SJSA1 (cell line): Measurements from ENCODE around the gene PRDM16. TPM values are rescaled to one million over a fixed set of nuclear protein-coding genes. Genes with fewer than 3 reads are reported as not detected.

ENCODE experiments used
- DNase-seq, 2 experiments: peaks; one replicate each; pipeline ENCODE4 v3.0.0-alpha.2; 2015 to 2020; ENCODE audit warnings: low spot score in 2 of 2, low read depth in 1 of 2
- H3K27ac ChIP-seq: fragments of 250-450 bp; sonication (Bioruptor Pico); 2 replicates; pipeline ENCODE4 v1.5.1; 2020; ENCODE audit warnings: mild to moderate bottlenecking, moderate library complexity
- H3K27me3 ChIP-seq: fragments of 250-450 bp; sonication (Bioruptor Pico); replicated peaks from 2 replicates; pipeline ENCODE4 v1.5.1; 2020; ENCODE audit warnings: mild to moderate bottlenecking, moderate library complexity
- H3K36me3 ChIP-seq: fragments of 250-450 bp; sonication (Bioruptor Pico); 2 replicates; pipeline ENCODE4 v1.5.1; 2020; ENCODE audit warnings: mild to moderate bottlenecking
- H3K4me1 ChIP-seq: fragments of 250-450 bp; sonication (Bioruptor Pico); replicated peaks from 2 replicates; pipeline ENCODE4 v1.6.1; 2021; ENCODE audit warnings: mild to moderate bottlenecking
- H3K4me3 ChIP-seq: fragments of 250-450 bp; sonication (Bioruptor Pico); 2 replicates; pipeline ENCODE4 v1.5.1; 2020; ENCODE audit warnings: mild to moderate bottlenecking
- H3K9me3 ChIP-seq: fragments of 250-450 bp; sonication (Bioruptor Pico); replicated peaks from 2 replicates; pipeline ENCODE4 v1.5.1; 2020; ENCODE audit warnings: mild to moderate bottlenecking
- total RNA-seq: library from RNA; depleted of rRNA; stranded (reverse); fragments of >200 nt; shearing (Covaris generic); gene quantifications from 2 replicates; pipeline ENCODE4 v1.2.3, GENCODE V29; 2014

Gene PRDM16
- total RNA-seq, 1 experiment from 2014 or later = 0.05 TPM

GRCh38 chr1:3036447-3037280, 32.3 kb upstream of the PRDM16 start:
- Histone ChIP-seq H3K27ac (no peak overlapping the region), H3K36me3 (no peaks in the 10 kb centered on the region), H3K27me3 (peaks cover 3% of the 10 kb centered on the region; the same call in 1 of the 2 replicates), H3K4me3 (no peak overlapping the region), H3K9me3 (no peaks in the 10 kb centered on the region; the same call in 1 of the 2 replicates), H3K4me1 (no peaks in the 10 kb centered on the region)
- DNase-seq = no peak

GRCh38 chr1:3037281-3038040, 31.5 kb upstream of the PRDM16 start:
- H3K4me3 ChIP-seq = no peak overlapping the region
- no peaks in the 10 kb centered on the region; the same call in 1 of the 2 replicates for H3K9me3 ChIP-seq
- no peak overlapping the region for H3K27ac ChIP-seq
- no peaks in the 10 kb centered on the region for H3K36me3 ChIP-seq
- H3K27me3 ChIP-seq = peaks cover 3% of the 10 kb centered on the region; the same call in 1 of the 2 replicates
- H3K4me1 ChIP-seq = no peaks in the 10 kb centered on the region
- DNase-seq = no peak

GRCh38 chr1:3038113-3038551, 30.9 kb upstream of the PRDM16 start:
- Histone ChIP-seq H3K27ac (no peak overlapping the region), H3K4me1 (no peaks in the 10 kb centered on the region), H3K27me3 (no peaks in the 10 kb centered on the region; the same call in 1 of the 2 replicates)

GRCh38 chr1:3038571-3039181, 30.3 kb upstream of the PRDM16 start:
- Histone ChIP-seq H3K4me1 (no peaks in the 10 kb centered on the region), H3K27ac (no peak overlapping the region), H3K9me3 (no peaks in the 10 kb centered on the region; the same call in 1 of the 2 replicates), H3K36me3 (no peaks in the 10 kb centered on the region), H3K4me3 (no peak overlapping the region), H3K27me3 (no peaks in the 10 kb centered on the region; the same call in 1 of the 2 replicates)
- no peak for DNase-seq

More at GRCh38 chr1:3038113-3038551, 30.9 kb upstream of the PRDM16 start:
- DNase-seq = no peak
- H3K4me3 ChIP-seq = no peak overlapping the region
- H3K9me3 ChIP-seq = no peaks in the 10 kb centered on the region; the same call in 1 of the 2 replicates
- H3K36me3 ChIP-seq = no peaks in the 10 kb centered on the region

GRCh38 chr1:3040004-3040403, 29.0 kb upstream of the PRDM16 start:
- Histone ChIP-seq H3K36me3 (no peaks in the 10 kb centered on the region), H3K4me1 (no peaks in the 10 kb centered on the region), H3K27me3 (no peaks in the 10 kb centered on the region; the same call in 1 of the 2 replicates), H3K27ac (no peak overlapping the region), H3K9me3 (peaks cover 2% of the 10 kb centered on the region; the same call in 1 of the 2 replicates), H3K4me3 (no peak overlapping the region)
- no peak for DNase-seq

- H3K4me3 ChIP-seq = no peak overlapping the region
- no peaks in the 10 kb centered on the region for H3K4me1 ChIP-seq
- no peaks in the 10 kb centered on the region for H3K36me3 ChIP-seq
- no peak overlapping the region for H3K27ac ChIP-seq
- H3K27me3 ChIP-seq = no peaks in the 10 kb centered on the region; the same call in 1 of the 2 replicates
- DNase-seq = no peak
- H3K9me3 ChIP-seq = peaks cover 2% of the 10 kb centered on the region; the same call in 1 of the 2 replicates
Measured at GRCh38 chr1:3042481-3042880, 26.5 kb upstream of the PRDM16 start.

- 0 out of 2 replicates have a peak, but pooled peaks cover 2% of the 10 kb centered on the region for H3K9me3 ChIP-seq
- no peak overlapping the region for H3K27ac ChIP-seq
- no peak for DNase-seq
- H3K4me3 ChIP-seq = no peak overlapping the region
- H3K36me3 ChIP-seq = no peaks in the 10 kb centered on the region
- H3K27me3 ChIP-seq = no peaks in the 10 kb centered on the region
- H3K4me1 ChIP-seq = no peaks in the 10 kb centered on the region
Measured at GRCh38 chr1:3049164-3049563, 19.8 kb upstream of the PRDM16 start.

GRCh38 chr1:3049905-3050304, 19.1 kb upstream of the PRDM16 start:
- Histone ChIP-seq H3K4me1 (no peaks in the 10 kb centered on the region), H3K27me3 (no peaks in the 10 kb centered on the region), H3K4me3 (no peak overlapping the region), H3K27ac (no peak overlapping the region), H3K36me3 (no peaks in the 10 kb centered on the region), H3K9me3 (0 out of 2 replicates have a peak, but pooled peaks cover under 1% of the 10 kb centered on the region)
- no peak for DNase-seq

GRCh38 chr1:3050603-3051002, 18.4 kb upstream of the PRDM16 start:
- Histone ChIP-seq H3K9me3 (no peaks in the 10 kb centered on the region), H3K27me3 (no peaks in the 10 kb centered on the region), H3K4me3 (no peak overlapping the region), H3K36me3 (no peaks in the 10 kb centered on the region), H3K4me1 (no peaks in the 10 kb centered on the region), H3K27ac (no peak overlapping the region)
- DNase-seq = no peak

GRCh38 chr1:3051270-3052268, 17.4 kb upstream of the PRDM16 start:
- no peak overlapping the region for H3K4me3 ChIP-seq
- H3K9me3 ChIP-seq = no peaks in the 10 kb centered on the region
- no peaks in the 10 kb centered on the region for H3K36me3 ChIP-seq
- no peak overlapping the region for H3K27ac ChIP-seq
- H3K4me1 ChIP-seq = no peaks in the 10 kb centered on the region
- DNase-seq = no peak
- no peaks in the 10 kb centered on the region for H3K27me3 ChIP-seq

GRCh38 chr1:3052501-3052900, 16.5 kb upstream of the PRDM16 start:
- Histone ChIP-seq H3K27me3 (no peaks in the 10 kb centered on the region), H3K36me3 (no peaks in the 10 kb centered on the region), H3K27ac (no peak overlapping the region), H3K9me3 (no peaks in the 10 kb centered on the region), H3K4me3 (no peak overlapping the region), H3K4me1 (no peaks in the 10 kb centered on the region)
- DNase-seq = no peak

- Histone ChIP-seq H3K27ac (no peak overlapping the region), H3K9me3 (no peaks in the 10 kb centered on the region), H3K4me3 (no peak overlapping the region), H3K27me3 (no peaks in the 10 kb centered on the region), H3K36me3 (no peaks in the 10 kb centered on the region), H3K4me1 (no peaks in the 10 kb centered on the region)
- no peak for DNase-seq
Measured at GRCh38 chr1:3053366-3053980, 15.5 kb upstream of the PRDM16 start.
